ENCODE results near the gene PLB1.

The PLB1 gene

DNA sequence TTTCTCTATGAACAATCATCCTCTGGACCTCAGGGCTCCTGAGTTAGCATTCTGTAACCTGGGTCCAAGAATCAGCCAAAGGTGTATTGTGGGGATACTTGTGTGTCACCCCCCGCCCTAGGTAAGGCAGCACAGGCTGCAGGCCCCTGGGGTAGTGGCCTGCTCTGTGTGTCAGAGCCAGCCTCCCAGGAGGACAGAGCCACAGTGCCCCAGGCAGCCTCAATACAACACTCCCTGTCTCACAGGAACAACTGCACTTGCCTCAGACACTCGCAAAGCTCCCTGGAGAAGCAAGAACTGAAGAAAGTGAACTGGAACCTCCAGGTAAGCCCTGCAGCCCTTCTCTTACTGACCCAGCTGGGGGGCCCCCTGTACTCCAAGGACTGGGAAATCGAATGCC lies 134.5 kb downstream of the PLB1 start:
- no peak for DNase-seq

DNA sequence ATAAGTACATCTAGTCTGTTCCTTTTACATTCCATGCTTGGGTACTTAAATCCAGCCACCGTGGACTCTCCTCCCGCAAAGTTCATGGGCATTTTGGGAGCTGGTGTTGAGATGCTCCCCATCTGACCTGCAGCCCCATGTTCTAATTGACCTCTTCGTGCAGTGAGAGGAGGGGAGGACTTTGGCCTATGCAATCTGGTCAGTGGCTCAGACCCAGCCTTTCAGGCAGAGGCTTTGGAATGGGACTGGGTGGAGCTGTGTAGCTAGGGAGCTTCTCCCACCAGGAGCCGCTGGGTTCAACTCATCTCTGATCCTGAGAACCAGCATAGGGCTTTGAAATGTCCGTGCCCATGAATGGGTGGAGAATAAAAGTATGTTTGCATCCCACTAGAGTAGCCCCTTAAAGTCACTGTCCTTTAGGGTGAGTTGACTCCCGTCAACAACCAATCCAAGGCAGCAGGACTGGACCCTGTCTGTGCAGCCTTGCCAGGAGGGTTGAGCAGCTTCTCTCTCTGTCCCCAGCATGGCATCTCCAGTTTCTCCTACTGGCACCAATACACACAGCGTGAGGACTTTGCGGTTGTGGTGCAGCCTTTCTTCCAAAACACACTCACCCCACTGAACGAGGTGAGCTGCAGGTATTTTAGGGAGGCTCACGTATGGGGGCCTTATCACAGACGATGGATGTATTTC lies 135.8 kb downstream of the PLB1 start:
- DNase-seq = no peak

DNA sequence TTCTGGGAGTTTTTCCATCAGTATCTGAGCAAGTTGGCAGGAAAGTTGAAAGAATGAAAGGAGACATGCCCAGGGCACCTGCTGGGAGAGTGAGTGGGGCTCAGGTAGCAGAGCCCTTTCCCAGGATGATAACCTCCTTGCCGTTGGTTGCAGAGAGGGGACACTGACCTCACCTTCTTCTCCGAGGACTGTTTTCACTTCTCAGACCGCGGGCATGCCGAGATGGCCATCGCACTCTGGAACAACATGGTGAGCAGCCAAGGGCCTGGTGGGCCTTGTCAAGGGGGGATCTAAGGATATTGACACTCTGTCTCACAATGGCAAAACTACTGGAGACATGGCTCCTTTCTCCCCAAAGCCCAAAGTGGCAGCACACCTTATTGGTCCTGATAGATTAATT lies 136.9 kb downstream of the PLB1 start:
- DNase-seq = no peak

DNA sequence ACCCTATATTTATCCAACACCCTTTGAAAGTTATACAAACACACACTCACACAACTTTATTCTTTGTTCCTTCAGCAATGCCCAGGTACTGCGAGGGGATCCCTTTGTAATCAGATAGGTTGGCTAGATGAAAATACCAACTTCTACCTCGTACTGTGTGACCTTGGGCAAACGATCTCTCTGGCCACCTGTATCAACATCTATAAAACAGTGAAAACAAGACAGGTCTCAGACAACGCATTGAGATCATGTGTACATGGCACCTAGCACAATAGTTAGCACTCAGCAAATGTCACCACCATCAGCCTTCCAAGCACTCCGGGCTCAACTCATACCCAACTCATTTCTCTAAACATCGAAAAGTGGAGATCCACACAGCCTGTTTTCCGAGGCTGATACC lies 137.3 kb downstream of the PLB1 start:
- no peak for DNase-seq

DNA sequence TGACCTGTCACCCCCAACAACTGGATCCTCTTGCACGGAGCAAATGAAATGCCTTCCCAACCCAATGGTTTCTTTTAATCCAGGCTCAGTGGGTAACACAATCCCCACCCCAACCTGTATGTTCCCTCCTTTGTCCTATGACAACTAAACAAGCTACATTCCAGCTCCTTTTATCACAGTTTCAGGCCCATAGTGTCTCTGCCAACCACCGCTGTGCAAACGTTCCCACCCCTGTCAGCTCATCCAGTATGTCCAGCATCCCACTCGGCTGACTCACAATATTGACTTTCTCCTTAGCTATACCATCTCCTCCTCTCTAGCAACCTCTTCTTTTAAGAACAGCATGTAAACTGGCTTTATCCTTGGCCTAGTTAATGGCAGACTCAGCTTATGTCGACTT lies 137.9 kb downstream of the PLB1 start:
- no peak for DNase-seq

DNA sequence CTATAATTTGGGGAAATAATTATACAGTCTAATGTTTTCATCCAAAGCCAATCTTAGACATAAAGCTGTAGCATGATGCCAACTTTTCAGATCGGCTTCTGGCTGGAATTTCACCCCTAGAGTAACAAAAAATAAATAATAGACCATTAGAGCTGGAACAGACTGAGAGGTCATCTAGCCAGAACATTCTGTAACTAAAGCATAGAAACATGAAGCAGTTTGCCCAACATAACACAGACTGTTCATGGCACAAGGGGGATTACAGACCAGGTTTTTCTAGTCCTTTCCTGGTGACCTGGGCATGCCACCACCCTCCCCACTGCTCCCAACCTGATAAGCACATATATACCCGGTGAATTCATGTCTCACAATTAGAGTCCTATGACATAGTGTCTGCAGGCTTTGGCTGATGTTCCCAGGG lies 139.3 kb downstream of the PLB1 start:
- no peak for DNase-seq

DNA sequence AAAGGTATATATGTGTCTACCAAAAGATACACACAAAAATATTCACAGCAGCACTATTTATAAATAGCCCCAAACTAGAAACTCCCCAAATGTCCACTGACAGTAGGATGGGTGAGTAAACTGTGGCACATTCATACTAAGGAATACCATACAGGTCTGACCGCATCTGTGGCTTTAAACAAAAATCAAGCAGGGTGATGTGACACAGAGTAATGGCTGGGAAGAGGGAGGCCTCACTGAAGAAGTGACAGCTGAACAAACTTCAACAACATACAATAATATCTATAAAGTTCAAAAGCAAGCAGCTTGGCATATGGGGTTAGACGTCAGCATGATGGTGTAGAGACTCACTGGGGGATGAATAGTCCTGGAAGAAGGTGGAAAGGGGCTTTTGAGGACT lies 140.6 kb downstream of the PLB1 start:
- DNase-seq = no peak

DNA sequence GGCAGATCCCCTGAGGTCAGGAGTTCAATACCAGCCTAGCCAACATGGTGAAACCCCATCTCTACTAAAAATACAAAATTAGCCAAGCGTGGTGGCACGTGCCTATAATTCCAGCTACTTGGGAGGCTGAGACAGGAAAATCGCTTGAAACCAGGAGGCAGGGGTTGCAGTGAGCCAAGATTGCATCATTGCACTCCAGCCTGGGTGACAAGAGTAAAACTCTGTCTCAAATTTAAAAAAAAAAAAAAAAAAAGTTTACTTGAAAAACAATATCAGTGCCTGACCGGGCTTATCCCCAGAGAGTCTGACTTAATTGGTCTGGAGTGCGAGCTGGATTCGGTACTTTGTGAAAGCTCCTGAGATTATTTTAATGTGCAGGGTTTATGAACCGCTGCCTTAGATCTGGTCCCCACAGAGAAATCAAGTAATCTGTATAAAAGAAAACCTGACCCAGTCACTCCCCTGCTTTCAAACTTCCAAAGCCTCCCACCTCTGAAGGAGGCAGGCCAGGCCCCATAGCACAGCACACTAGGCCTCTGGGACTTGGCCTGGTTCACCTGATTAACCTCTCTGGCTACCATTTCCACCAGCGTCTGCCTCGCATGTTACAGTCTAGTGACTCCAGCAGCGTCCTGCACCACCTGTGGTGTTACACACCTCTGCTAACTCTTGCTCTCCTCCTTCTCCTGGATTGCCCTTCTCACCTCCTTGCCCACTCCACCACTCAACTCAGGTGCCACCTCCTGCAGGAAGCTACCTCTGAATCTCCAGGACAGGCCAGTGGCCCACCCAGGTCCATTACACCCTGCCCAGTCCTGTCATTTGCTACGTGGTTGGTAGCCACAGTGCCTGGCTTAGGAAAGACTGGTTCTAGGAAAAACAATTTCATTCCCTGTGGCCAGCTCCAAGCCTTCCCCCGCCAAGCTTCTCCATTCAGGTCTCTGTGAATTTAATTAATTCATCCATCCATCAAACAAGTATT lies 141.5 kb downstream of the PLB1 start:
- DNase-seq = no peak

DNA sequence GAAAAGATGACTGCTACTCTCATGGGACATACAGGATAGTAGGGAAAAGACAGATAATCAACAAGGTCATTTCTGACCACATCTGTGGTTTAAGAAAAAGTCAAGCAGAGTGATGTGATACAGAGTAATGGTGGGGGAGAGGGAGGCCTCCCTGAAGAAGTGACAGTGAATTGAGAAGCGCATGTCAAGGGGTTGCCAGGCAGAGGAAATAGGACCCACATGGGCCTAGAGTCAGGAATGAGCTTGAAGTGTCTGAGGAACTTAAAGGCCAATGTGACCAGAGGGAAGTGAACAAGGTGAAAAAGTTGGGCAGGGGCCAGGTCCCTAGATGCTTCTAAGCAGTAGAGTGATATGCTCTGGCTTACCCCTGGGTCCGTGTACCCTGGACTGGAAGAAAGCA lies 142.2 kb downstream of the PLB1 start:
- no peak for DNase-seq

DNA sequence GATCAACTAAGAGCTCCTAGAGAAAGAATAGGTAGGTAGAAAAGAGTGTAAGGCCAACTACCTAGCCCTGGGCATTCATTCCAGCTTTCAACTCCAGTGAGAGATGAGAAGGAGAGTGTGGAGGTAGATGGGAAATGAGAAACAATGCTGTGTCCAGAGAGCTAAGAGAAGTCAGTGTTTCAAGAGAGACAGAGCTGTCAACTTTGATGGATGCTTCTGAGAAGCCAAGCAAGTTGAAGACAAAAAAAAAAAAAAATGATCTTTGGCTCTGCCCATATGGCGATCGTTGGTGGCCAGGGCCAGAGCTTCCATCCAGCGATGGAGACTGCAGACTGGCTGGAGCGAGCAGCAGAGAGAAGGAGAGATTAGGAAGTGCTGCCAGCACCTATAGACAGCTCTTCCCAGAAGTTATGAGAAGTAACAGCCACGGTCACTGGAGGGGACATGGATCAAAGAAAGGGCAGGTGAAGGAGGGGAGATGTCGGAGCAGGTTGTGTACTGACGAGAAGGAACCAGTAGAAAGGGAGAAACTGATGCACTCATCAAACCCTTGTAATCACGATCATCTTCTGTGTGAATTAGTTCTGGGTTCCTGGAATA lies 143.3 kb downstream of the PLB1 start:
- DNase-seq = no peak

DNA sequence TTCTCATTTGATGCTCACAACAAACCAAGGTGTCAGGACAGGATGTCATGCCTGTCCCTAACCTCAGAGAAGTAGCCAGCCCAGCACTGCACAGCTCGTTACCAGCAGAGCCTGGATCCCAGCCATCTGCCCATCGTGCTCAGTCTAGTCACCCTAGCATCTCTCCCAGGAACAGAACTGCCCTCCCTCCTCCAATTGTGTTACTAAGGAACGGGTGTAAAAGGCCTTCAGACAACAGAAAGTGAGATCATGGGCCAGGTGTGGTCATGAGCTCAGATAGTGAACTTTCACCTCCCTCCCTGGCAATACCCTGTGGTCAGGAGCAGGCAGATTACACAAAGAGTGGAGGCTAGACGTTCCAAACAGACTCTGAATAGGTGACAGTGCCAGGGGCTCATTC lies 144.0 kb downstream of the PLB1 start:
- DNase-seq = no peak

DNA sequence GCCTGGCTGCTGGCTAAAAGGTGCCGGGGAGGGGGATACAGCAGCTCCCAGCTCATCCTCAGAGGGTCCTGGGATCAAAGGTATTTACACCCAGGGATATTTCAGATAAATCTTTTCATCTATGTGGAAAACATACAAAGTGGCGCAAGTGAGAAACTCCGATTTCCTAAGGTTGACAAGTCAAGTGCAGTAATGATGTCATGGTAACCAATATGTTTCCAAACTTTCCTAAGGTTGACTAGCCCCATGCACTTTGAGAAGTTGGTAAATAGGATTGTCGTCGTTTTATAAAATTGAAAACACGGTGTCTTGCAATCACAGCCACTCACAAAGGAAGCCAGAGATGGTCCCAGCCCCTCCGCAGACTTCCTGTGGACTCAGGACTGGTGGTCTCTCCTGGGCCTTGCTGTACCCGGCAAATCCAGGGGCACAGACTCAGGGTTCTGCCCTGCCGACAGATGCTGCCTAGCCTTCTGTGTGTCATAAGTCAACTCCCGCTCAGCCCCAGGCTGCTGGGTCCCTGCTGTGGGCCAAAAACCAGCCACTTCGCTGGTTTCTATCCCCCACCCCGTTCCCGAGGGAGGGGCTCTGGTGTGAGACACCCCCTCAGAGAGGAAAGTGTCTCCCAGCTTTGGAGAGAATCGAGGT lies 144.5 kb downstream of the PLB1 start:
- DNase-seq = no peak

DNA sequence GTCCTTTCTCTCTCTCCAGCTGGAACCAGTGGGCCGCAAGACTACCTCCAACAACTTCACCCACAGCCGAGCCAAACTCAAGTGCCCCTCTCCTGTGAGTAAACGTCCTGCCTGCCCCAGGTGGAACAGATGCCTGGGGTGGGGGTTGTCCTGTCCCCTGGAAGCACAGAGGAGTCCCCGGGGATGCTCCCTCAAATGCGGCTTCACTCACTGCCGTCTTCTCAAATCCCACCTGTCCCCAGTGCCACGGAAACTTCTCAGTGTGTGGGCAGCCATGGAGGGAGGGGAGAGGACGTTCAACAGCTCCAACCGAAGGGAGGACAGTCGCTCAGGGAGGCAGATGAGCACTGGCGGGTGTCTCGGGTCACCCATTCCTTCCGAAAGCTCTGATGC lies 145.0 kb downstream of the PLB1 start:
- DNase-seq = no peak

DNA sequence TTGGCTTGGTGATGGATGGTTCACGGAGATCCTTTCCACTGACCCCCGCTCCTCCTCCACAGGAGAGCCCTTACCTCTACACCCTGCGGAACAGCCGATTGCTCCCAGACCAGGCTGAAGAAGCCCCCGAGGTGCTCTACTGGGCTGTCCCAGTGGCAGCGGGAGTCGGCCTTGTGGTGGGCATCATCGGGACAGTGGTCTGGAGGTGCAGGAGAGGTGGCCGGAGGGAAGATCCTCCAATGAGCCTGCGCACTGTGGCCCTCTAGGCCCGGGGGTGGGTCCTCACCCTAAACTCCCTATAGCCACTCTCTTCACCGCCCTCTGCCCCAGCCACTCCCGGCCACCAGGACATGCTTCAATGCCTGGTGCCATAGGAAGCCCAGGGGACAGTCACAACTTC lies 146.9 kb downstream of the PLB1 start:
- DNase-seq = no peak

DNA sequence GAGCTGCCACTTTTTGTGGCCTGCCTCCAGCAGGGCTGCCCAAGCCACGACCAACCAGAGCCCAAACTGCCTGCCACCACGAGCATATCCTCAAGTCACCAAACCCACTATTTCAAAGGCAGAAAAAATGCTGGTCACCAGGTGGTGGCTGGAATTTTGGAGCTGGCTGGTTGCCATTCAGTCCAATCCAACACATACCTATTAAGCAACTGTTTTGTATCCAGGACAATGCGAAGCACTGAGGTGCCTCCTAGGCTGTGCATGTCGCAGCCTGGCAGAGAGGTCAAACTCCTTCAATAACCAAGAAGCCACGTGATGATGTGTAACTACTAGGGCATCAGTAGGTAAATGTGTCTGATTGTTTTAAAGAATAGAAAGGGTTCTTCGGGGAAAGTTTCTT lies 147.5 kb downstream of the PLB1 start:
- DNase-seq = no peak

DNA sequence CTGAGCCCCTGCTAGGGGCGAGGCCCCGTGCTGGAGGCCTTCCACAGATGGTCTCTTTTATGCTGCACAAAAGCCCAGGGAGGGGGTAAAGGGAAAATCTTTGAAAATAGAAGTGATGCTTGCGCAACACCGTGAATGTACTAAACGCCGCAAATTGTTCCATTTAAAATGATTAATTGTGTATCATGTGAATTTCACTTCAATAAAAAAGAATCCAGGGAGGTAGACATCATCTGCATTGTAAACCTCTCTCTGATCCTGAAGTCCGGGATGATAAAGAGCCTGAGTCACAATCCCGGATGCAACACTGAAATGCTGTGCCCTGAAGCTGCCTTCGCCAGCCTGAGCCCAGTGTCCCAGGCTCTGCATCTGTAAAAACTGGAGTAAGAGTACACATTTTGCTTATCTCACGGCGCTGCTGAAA lies 148.1 kb downstream of the PLB1 start:
- no peak for DNase-seq

DNA sequence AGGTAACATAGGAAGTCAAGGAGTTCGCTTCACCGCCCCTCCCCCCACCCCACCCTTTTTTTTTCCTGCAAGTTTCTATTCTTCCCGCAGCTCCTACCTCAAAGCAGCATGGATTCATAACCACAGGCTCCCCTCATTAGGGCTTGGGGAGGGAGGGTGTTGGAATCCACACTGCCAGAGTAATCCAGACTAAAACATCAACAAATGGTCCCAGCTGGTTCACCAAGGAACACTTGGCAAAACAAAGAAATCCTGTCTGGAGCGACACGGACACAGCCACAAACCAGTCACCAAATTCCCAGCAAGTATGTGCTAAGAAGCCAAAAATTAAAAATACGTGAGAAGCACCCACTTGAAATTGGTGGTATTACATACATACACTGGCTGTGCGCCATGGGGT lies 148.9 kb downstream of the PLB1 start:
- no peak for DNase-seq

DNA sequence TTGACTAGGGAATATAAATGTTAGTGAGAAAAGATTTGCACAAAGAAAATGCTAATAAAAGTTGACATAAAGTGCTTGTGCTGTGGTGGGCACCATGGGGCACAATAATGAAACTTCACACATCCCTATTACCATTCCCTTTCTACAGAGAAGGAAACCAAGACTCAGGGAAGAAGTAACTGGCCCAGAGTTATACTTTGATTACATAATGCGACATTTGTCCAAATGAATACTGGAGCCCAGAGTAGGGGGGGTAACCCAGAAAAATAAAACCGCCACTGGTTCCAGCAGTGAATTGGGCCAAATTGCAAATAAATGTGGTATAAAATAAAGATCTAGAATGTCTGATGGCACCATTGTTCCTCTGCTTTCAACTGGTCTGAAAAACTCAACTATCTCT lies 149.7 kb downstream of the PLB1 start:
- DNase-seq = no peak

DNA sequence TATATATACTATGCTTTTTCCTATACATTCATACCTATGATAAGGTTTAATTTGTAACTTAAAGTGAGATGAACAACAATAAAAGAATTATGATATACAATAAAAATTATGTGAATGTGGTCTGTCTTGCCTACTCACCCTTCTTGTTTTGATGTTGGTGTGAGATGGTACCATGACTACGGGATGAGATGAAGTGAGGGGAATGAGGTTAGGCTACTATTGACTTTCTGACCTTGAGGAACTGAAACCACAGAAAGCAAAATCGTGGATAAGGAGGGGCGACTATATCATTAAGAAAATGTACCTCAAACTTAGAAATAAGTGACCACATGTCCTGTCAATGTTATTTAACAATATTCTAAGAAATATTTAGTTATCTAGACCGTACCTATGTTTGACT lies 151.8 kb downstream of the PLB1 start:
- DNase-seq = no peak

DNA sequence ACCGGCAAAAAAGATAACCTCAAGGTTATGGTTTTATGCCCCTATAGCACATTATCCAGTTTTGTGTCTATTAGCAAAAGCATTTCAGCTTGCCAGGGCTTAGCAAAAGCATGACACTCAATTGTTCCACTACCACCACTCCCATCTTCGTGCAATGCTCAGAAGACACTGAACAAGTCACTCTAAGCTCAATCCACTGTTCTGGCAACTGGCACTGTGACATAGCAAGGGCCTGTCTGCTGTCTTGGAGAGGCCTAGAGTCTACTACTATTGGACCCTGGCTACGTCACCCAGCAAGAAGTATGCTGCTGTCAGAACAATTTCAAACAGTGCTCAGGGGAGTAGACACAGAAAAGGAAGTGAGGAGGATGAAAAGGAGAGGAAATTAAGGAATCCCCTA lies 152.3 kb downstream of the PLB1 start:
- no peak for DNase-seq

DNA sequence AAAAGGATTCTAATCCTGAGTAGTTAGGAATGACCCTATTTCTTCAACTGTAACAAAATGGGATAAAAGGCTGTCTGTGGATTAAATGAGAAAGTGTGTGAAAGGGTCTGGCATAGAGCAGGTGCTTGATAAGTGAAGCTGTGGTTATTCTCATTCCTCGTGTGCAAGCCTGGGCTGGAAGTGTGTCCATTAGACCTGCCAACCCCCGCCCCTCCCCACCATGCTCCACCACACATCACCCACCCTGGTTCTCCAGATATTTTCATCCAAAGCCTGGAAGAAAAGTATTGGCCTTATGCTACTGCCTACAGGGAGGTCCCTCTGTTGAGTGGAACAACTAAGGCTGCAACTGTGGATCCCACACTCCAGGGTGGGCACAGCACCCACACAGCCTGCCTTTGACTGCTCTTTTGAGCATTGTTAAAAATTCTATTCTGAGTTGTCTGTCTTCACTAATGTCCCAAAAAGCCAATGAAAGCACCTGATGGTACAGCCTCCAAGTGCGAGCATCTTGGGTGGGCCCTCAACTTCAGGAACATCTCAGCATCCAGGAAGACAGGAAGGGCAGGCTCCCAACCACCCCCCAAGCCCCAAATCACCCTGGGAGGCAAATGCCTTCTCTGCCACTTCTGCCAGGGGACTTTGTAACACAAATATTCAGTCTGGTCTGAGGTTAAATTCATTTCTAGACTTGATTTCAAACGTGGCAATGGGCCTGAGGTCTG lies 153.0 kb downstream of the PLB1 start:
- no peak for DNase-seq

DNA sequence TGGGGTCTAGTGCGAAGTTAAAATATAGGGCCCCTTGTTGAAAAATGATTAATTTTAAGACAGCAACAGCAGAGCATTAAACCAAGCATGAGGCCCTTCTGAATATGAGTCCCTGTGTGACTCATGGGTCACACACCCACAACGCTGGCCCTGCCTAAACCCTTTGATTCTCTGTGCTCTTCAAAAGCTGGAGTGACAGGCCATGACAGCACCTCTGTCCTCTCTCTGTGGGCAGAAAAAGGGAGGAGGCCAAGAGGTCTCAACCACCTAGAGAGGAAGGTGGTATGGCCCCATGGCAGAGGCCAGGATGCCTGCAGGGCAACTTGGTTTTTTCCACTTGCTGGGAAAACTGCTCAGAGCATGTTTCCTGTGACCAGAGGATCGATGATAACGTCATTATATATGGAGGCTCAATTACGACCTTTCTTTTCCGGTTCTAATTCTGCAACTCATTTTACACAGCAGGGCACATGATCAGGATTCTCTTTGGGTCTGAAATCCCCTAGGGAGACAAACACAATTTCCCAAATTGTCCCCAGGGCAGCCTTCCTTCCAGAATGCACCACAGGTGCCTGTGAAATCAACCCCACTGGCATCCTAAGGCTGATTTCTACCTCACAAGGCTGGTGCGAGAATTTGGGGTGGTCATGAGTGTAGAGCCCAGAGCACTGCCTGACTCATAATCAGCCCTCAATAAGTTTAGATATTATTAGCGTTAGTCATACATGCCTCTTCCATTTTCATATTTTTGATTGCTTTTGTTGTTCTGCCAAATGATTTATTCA lies 153.8 kb downstream of the PLB1 start:
- DNase-seq = peak; percentile 59
